Stimulated activated naive CD8-positive, alpha-beta T cell treated with anti-CD3 and anti-CD28 coated beads, Interleukin-15, amount 100 ng/mL, for 72 hours (primary cell): ENCODE measurements around the gene FGF12.

Source experiments
- ATAC-seq: fragments of 150-1000 bp; cut with Tn5 transposase; 2 replicates; pipeline ENCODE4 v1.10.0; 2021; ENCODE audit warnings: mild to moderate bottlenecking, moderate library complexity
- DNase-seq, 2 donors: peaks; one replicate each; pipeline ENCODE4 v3.0.0; 2021 to 2022
- H3K27ac Mint-ChIP-seq, 2 donors: one replicate each; pipeline ENCODE4 v1.8.0; 2022; ENCODE audit warnings: mild to moderate bottlenecking in 2 of 2, mixed read lengths in 2 of 2, moderate library complexity in 2 of 2
- H3K27me3 Mint-ChIP-seq: one replicate; pipeline ENCODE4 v1.8.0; 2022; ENCODE audit warnings: mixed read lengths
- H3K4me1 Mint-ChIP-seq: one replicate; pipeline ENCODE4 v1.8.0; 2022; ENCODE audit warnings: mild to moderate bottlenecking, mixed read lengths
- H3K4me3 Mint-ChIP-seq, 2 donors: one replicate each; pipeline ENCODE4 v1.8.0; 2022; ENCODE audit warnings: mild to moderate bottlenecking in 2 of 2, mixed read lengths in 2 of 2, moderate library complexity in 1 of 2
- H3K9me3 Mint-ChIP-seq, 2 donors: one replicate each; pipeline ENCODE4 v1.8.0; 2022; ENCODE audit warnings: mixed read lengths in 2 of 2

FGF12 gene

GRCh38 chr3:192444096-192444790, 283.1 kb downstream of the FGF12 start:
- no peak overlapping the region for H3K27ac Mint-ChIP-seq
- DNase-seq (peak; percentile 50 to 52), ATAC-seq (peak; percentile 69)
- no peak overlapping the region for H3K4me3 Mint-ChIP-seq
- H3K9me3 Mint-ChIP-seq, result no peaks in the 10 kb centered on the region
- H3K27me3 Mint-ChIP-seq, result peaks cover 29% of the 10 kb centered on the region
- H3K4me1 Mint-ChIP-seq, result no peaks in the 10 kb centered on the region

GRCh38 chr3:192435241-192435640, 292.1 kb downstream of the FGF12 start:
- H3K4me1 Mint-ChIP-seq, result no peaks in the 10 kb centered on the region
- DNase-seq (no peak), ATAC-seq (no peak)
- H3K27me3 Mint-ChIP-seq, result no peaks in the 10 kb centered on the region
- no peak overlapping the region for H3K4me3 Mint-ChIP-seq
- H3K9me3 Mint-ChIP-seq, result no peaks in the 10 kb centered on the region
- H3K27ac Mint-ChIP-seq, result no peak overlapping the region

- Mint-ChIP-seq H3K9me3 (no peaks in the 10 kb centered on the region), H3K27me3 (no peaks in the 10 kb centered on the region), H3K4me1 (no peaks in the 10 kb centered on the region), H3K4me3 (no peak overlapping the region), H3K27ac (no peak overlapping the region)
- no peak for DNase-seq
- no peak for ATAC-seq
Measured at GRCh38 chr3:192434186-192434585, 293.2 kb downstream of the FGF12 start.

GRCh38 chr3:192433704-192434103, 293.6 kb downstream of the FGF12 start:
- no peak overlapping the region for H3K27ac Mint-ChIP-seq
- ATAC-seq (no peak), DNase-seq (no peak)
- no peaks in the 10 kb centered on the region for H3K27me3 Mint-ChIP-seq
- no peaks in the 10 kb centered on the region for H3K4me1 Mint-ChIP-seq
- H3K4me3 Mint-ChIP-seq, result no peak overlapping the region
- no peaks in the 10 kb centered on the region for H3K9me3 Mint-ChIP-seq

DNA sequence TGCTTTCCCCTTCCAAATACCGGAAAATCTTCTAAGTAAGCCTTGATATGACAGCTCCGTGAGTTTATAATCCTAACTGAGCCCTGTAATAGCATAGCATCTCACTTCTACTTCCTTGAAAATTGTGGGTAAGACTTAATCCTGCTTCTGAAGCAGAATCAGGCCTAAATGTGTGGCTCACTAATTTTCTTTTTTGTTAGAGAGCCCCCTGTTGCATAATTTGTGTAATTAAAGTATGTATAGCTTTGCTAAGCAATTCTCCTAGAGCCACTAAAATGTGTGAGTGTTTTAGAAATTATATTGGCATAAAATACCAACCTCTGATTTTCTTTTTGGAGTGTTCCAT, 304.4 kb downstream of the FGF12 start:
- H3K9me3 Mint-ChIP-seq, result peaks cover 6 to 15% of the 10 kb centered on the region in 2 donors
- no peaks in the 10 kb centered on the region for H3K27me3 Mint-ChIP-seq
- DNase-seq, result no peak
- ATAC-seq, result no peak
- no peaks in the 10 kb centered on the region for H3K4me1 Mint-ChIP-seq
- no peak overlapping the region for H3K4me3 Mint-ChIP-seq
- no peak overlapping the region for H3K27ac Mint-ChIP-seq

GRCh38 chr3:192422321-192422996, 304.9 kb downstream of the FGF12 start:
- Mint-ChIP-seq H3K4me3 (no peak overlapping the region), H3K27me3 (no peaks in the 10 kb centered on the region), H3K4me1 (no peaks in the 10 kb centered on the region), H3K27ac (no peak overlapping the region), H3K9me3 (peaks cover 6 to 15% of the 10 kb centered on the region in 2 donors)
- ATAC-seq (no peak), DNase-seq (no peak)

DNA sequence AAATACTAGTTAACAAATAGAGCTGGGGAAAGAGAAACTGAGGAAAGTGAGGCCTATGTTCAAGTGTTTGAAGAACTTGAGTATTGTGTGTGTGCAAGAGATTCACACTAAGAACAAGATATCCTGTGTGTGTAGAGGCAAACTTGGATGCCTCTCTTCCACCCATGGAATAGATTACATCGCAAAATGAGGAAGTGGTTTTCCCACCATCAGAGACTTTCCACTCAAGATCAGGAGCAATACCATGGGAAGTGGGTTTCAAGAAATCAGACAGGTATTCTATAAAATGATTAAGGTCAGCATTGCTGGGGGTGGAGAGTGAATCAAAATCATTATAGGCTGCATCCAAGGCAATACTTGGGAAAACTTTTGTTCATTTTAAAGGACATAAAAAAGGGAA, 308.0 kb downstream of the FGF12 start:
- Mint-ChIP-seq H3K4me1 (no peaks in the 10 kb centered on the region), H3K27ac (no peak overlapping the region), H3K4me3 (no peak overlapping the region), H3K27me3 (no peaks in the 10 kb centered on the region), H3K9me3 (peaks cover 6 to 15% of the 10 kb centered on the region in 2 donors)
- no peak for DNase-seq
- no peak for ATAC-seq

DNA sequence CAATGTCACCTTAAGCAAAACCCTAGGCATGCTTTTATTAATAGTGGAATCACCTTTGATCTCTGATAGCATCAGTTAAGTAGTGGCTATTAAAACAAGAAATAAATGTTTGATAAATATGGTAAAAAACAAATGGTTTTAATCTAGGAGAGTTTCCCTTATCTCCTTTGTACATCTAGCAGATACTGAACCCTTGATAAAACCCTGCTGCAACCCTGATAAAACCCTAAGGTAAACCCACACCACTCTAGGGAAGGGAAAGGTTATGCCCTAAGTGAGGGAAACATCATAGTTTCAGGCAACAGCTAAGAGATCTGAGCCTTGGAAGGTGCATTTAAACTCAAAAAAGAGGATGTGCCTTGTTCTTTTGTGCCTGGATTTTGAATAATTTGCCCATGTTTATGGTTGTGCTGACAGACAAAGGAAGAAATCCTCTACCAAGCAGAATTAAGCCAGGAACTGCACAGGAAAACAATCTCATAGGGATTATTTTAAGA, 309.7 kb downstream of the FGF12 start:
- Mint-ChIP-seq H3K4me1 (no peaks in the 10 kb centered on the region), H3K9me3 (peaks cover 6 to 15% of the 10 kb centered on the region in 2 donors), H3K4me3 (no peak overlapping the region), H3K27me3 (peaks cover 6% of the 10 kb centered on the region), H3K27ac (no peak overlapping the region)
- ATAC-seq (no peak), DNase-seq (no peak)

DNA sequence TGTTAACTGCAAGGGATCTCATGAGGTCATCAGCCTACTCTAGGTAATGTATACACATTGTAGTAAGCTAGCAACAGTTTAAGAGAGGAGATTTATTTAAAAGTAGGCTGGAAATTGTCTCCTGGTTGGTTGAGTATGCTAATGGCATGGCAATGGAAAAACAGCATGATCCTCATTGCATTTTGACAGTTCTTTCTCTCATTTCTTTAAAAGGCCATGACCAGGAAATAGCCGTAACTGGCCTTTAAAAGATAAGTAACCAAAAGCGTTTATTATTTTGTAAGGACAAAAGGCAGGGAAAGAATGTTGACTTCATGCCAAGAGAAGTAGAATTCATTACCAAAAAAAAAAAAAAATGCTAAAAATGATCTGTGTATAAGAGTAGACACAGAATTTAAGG, 310.3 kb downstream of the FGF12 start:
- ATAC-seq, result no peak

DNA sequence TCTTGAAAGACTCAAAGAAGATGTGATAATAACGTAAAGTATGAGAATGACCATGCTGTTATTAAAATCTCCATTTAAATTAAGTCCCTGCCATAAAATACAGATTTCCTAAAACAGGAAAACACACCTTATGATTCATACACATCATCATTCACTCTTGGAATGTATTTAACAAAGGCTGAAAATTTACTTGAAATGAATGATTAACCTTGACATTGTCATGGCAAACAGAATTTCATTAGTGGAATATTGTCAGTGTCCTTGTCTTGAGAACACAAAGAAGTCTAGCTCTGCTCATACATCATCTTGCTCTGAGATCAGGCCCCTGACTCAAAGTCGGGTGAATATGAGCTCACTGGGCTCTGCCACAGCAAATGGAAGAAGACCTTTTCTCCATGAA, 313.9 kb downstream of the FGF12 start:
- no peak for DNase-seq
- peaks cover 36% of the 10 kb centered on the region for H3K27me3 Mint-ChIP-seq
- H3K9me3 Mint-ChIP-seq, result peaks cover 0 to 1% of the 10 kb centered on the region in 2 donors
- no peak overlapping the region for H3K4me3 Mint-ChIP-seq
- H3K27ac Mint-ChIP-seq, result no peak overlapping the region
- peaks cover 9% of the 10 kb centered on the region for H3K4me1 Mint-ChIP-seq
- ATAC-seq, result no peak

More for the DNA sequence above, 310.3 kb downstream of the FGF12 start:
- Mint-ChIP-seq H3K4me3 (no peak overlapping the region), H3K4me1 (no peaks in the 10 kb centered on the region), H3K27ac (no peak overlapping the region), H3K9me3 (peaks cover 6 to 15% of the 10 kb centered on the region in 2 donors), H3K27me3 (peaks cover 6% of the 10 kb centered on the region)
- DNase-seq, result no peak

DNA sequence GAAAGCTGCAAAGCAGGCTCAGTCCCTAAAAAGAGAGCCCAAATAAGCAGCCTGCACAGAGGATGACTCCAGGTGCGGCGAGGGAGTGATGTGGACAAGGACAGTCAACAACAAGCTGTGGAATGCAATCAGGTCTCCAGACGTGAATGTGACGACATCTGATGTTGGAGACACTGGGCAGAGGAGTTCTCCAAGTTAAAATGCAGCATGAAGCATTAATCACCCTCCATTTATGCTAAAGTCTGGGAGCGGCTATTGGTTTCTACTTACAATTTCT, 316.7 kb downstream of the FGF12 start:
- ATAC-seq, result no peak
- H3K9me3 Mint-ChIP-seq, result no peaks in the 10 kb centered on the region
- H3K4me3 Mint-ChIP-seq, result no peak overlapping the region
- no peak for DNase-seq
- H3K4me1 Mint-ChIP-seq, result peaks cover 11% of the 10 kb centered on the region
- no peak overlapping the region for H3K27ac Mint-ChIP-seq
- H3K27me3 Mint-ChIP-seq, result peaks cover 63% of the 10 kb centered on the region

GRCh38 chr3:192409838-192410683, 317.3 kb downstream of the FGF12 start:
- Mint-ChIP-seq H3K9me3 (no peaks in the 10 kb centered on the region), H3K27me3 (peaks cover 64% of the 10 kb centered on the region), H3K4me1 (peaks cover 11% of the 10 kb centered on the region), H3K27ac (no peak overlapping the region), H3K4me3 (no peak overlapping the region)
- ATAC-seq, result peak; percentile 17
- no peak for DNase-seq

GRCh38 chr3:192409201-192409837, 318.0 kb downstream of the FGF12 start:
- Mint-ChIP-seq H3K4me1 (peaks cover 11% of the 10 kb centered on the region), H3K27ac (no peak overlapping the region), H3K4me3 (peak overlapping the region in 1 of 2 donors; percentile 39), H3K27me3 (peaks cover 64% of the 10 kb centered on the region), H3K9me3 (no peaks in the 10 kb centered on the region)
- peak; percentile 44 for ATAC-seq
- no peak for DNase-seq

DNA sequence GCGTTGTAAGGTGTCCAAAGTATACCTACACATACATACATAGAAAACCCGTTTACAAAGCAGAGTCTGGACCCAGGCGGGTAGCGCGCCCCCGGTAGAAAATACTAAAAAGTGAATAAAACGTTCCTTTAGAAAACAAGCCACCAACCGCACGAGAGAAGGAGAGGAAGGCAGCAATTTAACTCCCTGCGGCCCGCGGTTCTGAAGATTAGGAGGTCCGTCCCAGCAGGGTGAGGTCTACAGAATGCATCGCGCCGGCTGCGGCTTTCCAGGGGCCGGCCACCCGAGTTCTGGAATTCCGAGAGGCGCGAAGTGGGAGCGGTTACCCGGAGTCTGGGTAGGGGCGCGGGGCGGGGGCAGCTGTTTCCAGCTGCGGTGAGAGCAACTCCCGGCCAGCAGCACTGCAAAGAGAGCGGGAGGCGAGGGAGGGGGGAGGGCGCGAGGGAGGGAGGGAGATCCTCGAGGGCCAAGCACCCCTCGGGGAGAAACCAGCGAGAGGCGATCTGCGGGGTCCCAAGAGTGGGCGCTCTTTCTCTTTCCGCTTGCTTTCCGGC, 318.6 kb downstream of the FGF12 start:
- ATAC-seq (peak; percentile 12), DNase-seq (no peak)
- no peaks in the 10 kb centered on the region for H3K9me3 Mint-ChIP-seq
- H3K27ac Mint-ChIP-seq, result no peak overlapping the region
- H3K27me3 Mint-ChIP-seq, result peaks cover 64% of the 10 kb centered on the region
- H3K4me3 Mint-ChIP-seq, result peak overlapping the region; percentile 16 to 61
- H3K4me1 Mint-ChIP-seq, result peaks cover 11% of the 10 kb centered on the region

- Mint-ChIP-seq H3K9me3 (no peaks in the 10 kb centered on the region), H3K4me3 (peak overlapping the region; percentile 16 to 61), H3K27ac (no peak overlapping the region), H3K4me1 (peaks cover 11% of the 10 kb centered on the region), H3K27me3 (peaks cover 61% of the 10 kb centered on the region)
- peak; percentile 27 for ATAC-seq
- no peak for DNase-seq
Measured at GRCh38 chr3:192408007-192408646, 319.2 kb downstream of the FGF12 start.
